NT2/D1 (cell line): ENCODE data around the gene TMPRSS11E.

Experiments
- SUZ12 ChIP-seq: IDR thresholded peaks from 2 replicates; pipeline ENCODE4 v1.6.1; 2011; ENCODE audit not compliant: insufficient read length, insufficient read depth; ENCODE audit errors: extremely low read depth
- YY1 ChIP-seq: IDR thresholded peaks from 2 replicates; pipeline ENCODE4 v1.6.1; 2011; ENCODE audit not compliant: insufficient read length, insufficient read depth
- ZNF274 ChIP-seq: IDR thresholded peaks from 2 replicates; pipeline ENCODE4 v1.6.1; 2011; ENCODE audit warnings: mild to moderate bottlenecking, low read depth, low read length

DNA sequence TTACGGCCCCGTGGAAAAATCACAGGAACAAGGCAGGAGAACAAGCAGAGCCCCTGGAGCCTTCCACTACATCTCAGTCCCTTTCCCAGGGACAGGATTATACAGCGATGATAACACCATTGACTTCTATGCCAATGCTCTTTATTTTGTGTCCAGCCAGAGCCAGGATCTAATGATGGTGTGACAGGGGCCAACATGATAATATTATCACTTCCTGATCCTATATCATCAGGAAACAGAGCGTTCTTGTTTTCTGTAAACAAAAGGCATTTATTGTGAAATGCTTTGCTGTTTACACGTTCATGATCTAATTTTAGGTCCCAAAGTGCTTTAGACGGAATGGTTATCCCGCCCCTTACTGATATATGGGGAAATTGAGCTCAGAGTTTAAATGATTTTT is 12.8 kb downstream of the TMPRSS11E start:
- TF ChIP-seq ZNF274 (no peak), YY1 (no peak), SUZ12 (no peak)
